Peyer's patch (tissue), 4 donors: ENCODE results near the gene ZSCAN9. TPM values are rescaled to one million over a fixed set of nuclear protein-coding genes. Genes with fewer than 3 reads are reported as not detected.

Source experiments
- DNase-seq, 3 donors: peaks; one replicate each; pipeline ENCODE4 v3.0.0-alpha.2; 2017 to 2019
- H3K27ac ChIP-seq, 4 donors: fragments of 200-600 bp; sonication (generic); one replicate each; pipeline ENCODE4 v1.5.1; 2016 to 2019
- H3K27me3 ChIP-seq, 2 donors: fragments of 200-600 bp; sonication (generic); one replicate each; pipeline ENCODE4 v1.5.1; 2019
- H3K36me3 ChIP-seq, 3 donors: fragments of 200-600 bp; sonication (generic); one replicate each; pipeline ENCODE4 v1.5.1; 2016 to 2019
- H3K4me1 ChIP-seq, 4 donors: fragments of 200-600 bp; sonication (generic); one replicate each; pipeline ENCODE4 v1.5.1; 2016 to 2019
- H3K4me3 ChIP-seq, 4 donors: fragments of 200-600 bp; sonication (generic); 1 replicate in 3 of 4; 2 replicates in 1 of 4; pipeline ENCODE4 v1.5.1; 2016 to 2019; ENCODE audit warnings: mild to moderate bottlenecking in 1 of 4
- H3K9me3 ChIP-seq, 4 donors: fragments of 200-600 bp; sonication (generic); one replicate each; pipeline ENCODE4 v1.5.1; 2016 to 2019; ENCODE audit warnings: mild to moderate bottlenecking in 1 of 4
- CTCF ChIP-seq, 6 experiments: fragments of 450-650 bp in 4 of 6; fragments of 200-600 bp in 2 of 6; sonication (generic) in 1 of 6; IDR thresholded peaks; one replicate each; pipeline ENCODE4 v1.5.1; 2017 to 2019; ENCODE audit warnings: antibody characterized with exemption in 6 of 6, mild to moderate bottlenecking in 3 of 6, moderate library complexity in 1 of 6
- POLR2A ChIP-seq, 2 donors: fragments of 450-650 bp; IDR thresholded peaks; one replicate each; pipeline ENCODE4 v1.5.1; 2017; ENCODE audit warnings: antibody characterized with exemption in 2 of 2, mild to moderate bottlenecking in 2 of 2, moderate library complexity in 2 of 2
- total RNA-seq, 4 donors: library from RNA; depleted of rRNA; stranded (reverse); fragments of >200 nt; gene quantifications; one replicate each; pipeline ENCODE4 v1.1.0, GENCODE V29; 2016

Gene ZSCAN9
- total RNA-seq, 4 donors from 2014 or later: 11.9 to 28.9 (median 22.7) TPM

GRCh38 chr6:28208111-28208659 is 16.9 kb upstream of the ZSCAN9 start:
- Histone ChIP-seq H3K4me1 (peaks cover 0 to 24% (median 0%) of the 10 kb centered on the region in 4 donors), H3K27me3 (peaks cover 6 to 15% of the 10 kb centered on the region in 2 donors), H3K9me3 (no peaks in the 10 kb centered on the region), H3K4me3 (peak overlapping the region in 3 of 4 donors; percentile 9 to 54 (median 49)), H3K27ac (no peak overlapping the region), H3K36me3 (no peaks in the 10 kb centered on the region)
- DNase-seq: no peak
- TF ChIP-seq POLR2A (IDR thresholded peaks at IDR 0.05): no peak
- no peak for TF ChIP-seq CTCF (IDR thresholded peaks at IDR 0.05)

- Histone ChIP-seq H3K9me3 (no peaks in the 10 kb centered on the region), H3K36me3 (no peaks in the 10 kb centered on the region), H3K27me3 (peaks cover 6 to 15% of the 10 kb centered on the region in 2 donors), H3K27ac (no peak overlapping the region), H3K4me1 (peaks cover 0 to 24% (median 0%) of the 10 kb centered on the region in 4 donors), H3K4me3 (no peak overlapping the region)
- TF ChIP-seq CTCF (IDR thresholded peaks at IDR 0.05) (no peak), POLR2A (IDR thresholded peaks at IDR 0.05) (no peak)
- no peak for DNase-seq
These were observed 15.1 kb upstream of the ZSCAN9 start for GRCh38 chr6:28209753-28210535.

- H3K27ac ChIP-seq: peak overlapping the region in 1 of 4 donors; percentile 69
- H3K4me1 ChIP-seq: peaks cover 0 to 23% (median 0%) of the 10 kb centered on the region in 4 donors
- peak overlapping the region in 2 of 4 donors; percentile 42 to 51 for H3K4me3 ChIP-seq
- H3K36me3 ChIP-seq: no peaks in the 10 kb centered on the region
- no peaks in the 10 kb centered on the region for H3K9me3 ChIP-seq
- no peak for TF ChIP-seq POLR2A (IDR thresholded peaks at IDR 0.05)
- TF ChIP-seq CTCF (IDR thresholded peaks at IDR 0.05): no peak
- peak in 1 of 3 donors; percentile 46 for DNase-seq
- H3K27me3 ChIP-seq: peaks cover 6 to 15% of the 10 kb centered on the region in 2 donors
These were observed 13.1 kb upstream of the ZSCAN9 start for GRCh38 chr6:28211840-28212509.

GRCh38 chr6:28212510-28213212 is 12.4 kb upstream of the ZSCAN9 start:
- Histone ChIP-seq H3K4me3 (peak overlapping the region in 3 of 4 donors; percentile 20 to 51 (median 42)), H3K9me3 (no peaks in the 10 kb centered on the region), H3K4me1 (peaks cover 0 to 16% (median 0%) of the 10 kb centered on the region in 4 donors), H3K27me3 (peaks cover 6 to 15% of the 10 kb centered on the region in 2 donors), H3K27ac (peak overlapping the region in 2 of 4 donors; percentile 53 to 69), H3K36me3 (no peaks in the 10 kb centered on the region)
- TF ChIP-seq CTCF (IDR thresholded peaks at IDR 0.05) (peak in 2 of 6 experiments; percentile 18 to 24), POLR2A (IDR thresholded peaks at IDR 0.05) (no peak)
- peak in 2 of 3 donors; percentile 58 to 59 for DNase-seq

GRCh38 chr6:28213213-28213523 is 11.9 kb upstream of the ZSCAN9 start:
- DNase-seq: no peak
- Histone ChIP-seq H3K36me3 (no peaks in the 10 kb centered on the region), H3K27me3 (peaks cover 6 to 15% of the 10 kb centered on the region in 2 donors), H3K9me3 (no peaks in the 10 kb centered on the region), H3K27ac (peak overlapping the region in 1 of 4 donors; percentile 69), H3K4me1 (peaks cover 0 to 16% (median 0%) of the 10 kb centered on the region in 4 donors), H3K4me3 (peak overlapping the region in 2 of 4 donors; percentile 42 to 51)
- no peak for TF ChIP-seq CTCF (IDR thresholded peaks at IDR 0.05)
